HepG2 (cell line): Measurements from ENCODE around the gene NAV1. TPM values are rescaled to one million over a fixed set of nuclear protein-coding genes. Genes with fewer than 3 reads are reported as not detected.
A peak's percentile ranks its signal among the peaks of the same experiment; 100 is the strongest.

Source experiments
- CREB3 ChIP-seq: sonication (generic); formaldehyde crosslinking; IDR thresholded peaks from 2 replicates; pipeline ENCODE4 v1.5.0; 2020; ENCODE audit warnings: missing genetic modification reagents
- DPF2 ChIP-seq: sonication (generic); formaldehyde crosslinking; IDR thresholded peaks from 2 replicates; pipeline ENCODE4 v1.4.0; 2020; ENCODE audit warnings: mild to moderate bottlenecking, low read depth, missing genetic modification reagents, borderline replicate concordance
- FUBP1 ChIP-seq: sonication (generic); formaldehyde crosslinking; IDR thresholded peaks from 2 replicates; pipeline ENCODE4 v1.5.1; 2020; ENCODE audit warnings: missing genetic modification reagents, mild to moderate bottlenecking, borderline replicate concordance
- HNF4G ChIP-seq, 2 experiments: sonication (generic) in 1 of 2; formaldehyde crosslinking in 1 of 2; IDR thresholded peaks; 2 replicates each; pipeline versions ENCODE4 v1.4.0 to v1.6.1; 2011 to 2020; ENCODE audit warnings: borderline replicate concordance in 2 of 2, low read depth in 2 of 2, mild to moderate bottlenecking in 2 of 2, low read length in 1 of 2, missing genetic modification reagents in 1 of 2, moderate library complexity in 1 of 2
- HOXD1 ChIP-seq: sonication (generic); formaldehyde crosslinking; IDR thresholded peaks from 2 replicates; pipeline ENCODE4 v1.5.0; 2020; ENCODE audit warnings: missing genetic modification reagents
- KAT2B ChIP-seq: fragments of 150-350 bp; IDR thresholded peaks from 2 replicates; pipeline ENCODE4 v1.6.1; 2014; ENCODE audit warnings: low read depth, low read length, borderline replicate concordance
- NFE2 ChIP-seq: sonication (generic); formaldehyde crosslinking; IDR thresholded peaks from 2 replicates; pipeline ENCODE4 v1.4.0; 2020; ENCODE audit warnings: missing genetic modification reagents
- NR2C2 ChIP-seq: sonication (generic); formaldehyde crosslinking; IDR thresholded peaks from 2 replicates; pipeline ENCODE4 v1.4.0; 2020; ENCODE audit warnings: missing genetic modification reagents, mild to moderate bottlenecking, moderate library complexity, borderline replicate concordance
- NR2F1 ChIP-seq, 2 experiments: fragments of 450-650 bp in 1 of 2; formaldehyde crosslinking in 1 of 2; IDR thresholded peaks; 2 replicates each; pipeline versions ENCODE4 v1.5.0 to v1.6.1; 2016 to 2020; ENCODE audit warnings: mild to moderate bottlenecking in 1 of 2, missing compliant biosample characterization in 1 of 2, missing genetic modification reagents in 1 of 2, moderate library complexity in 1 of 2
- PAWR ChIP-seq: sonication (generic); formaldehyde crosslinking; IDR thresholded peaks from 2 replicates; pipeline ENCODE4 v1.4.0; 2020; ENCODE audit warnings: missing genetic modification reagents, mild to moderate bottlenecking, borderline replicate concordance
- PRDM10 ChIP-seq: sonication (generic); formaldehyde crosslinking; IDR thresholded peaks from 2 replicates; pipeline ENCODE4 v1.4.0; 2020; ENCODE audit warnings: low read depth, missing genetic modification reagents
- PREB ChIP-seq: sonication (generic); formaldehyde crosslinking; IDR thresholded peaks from 2 replicates; pipeline ENCODE4 v1.4.0; 2020; ENCODE audit warnings: missing genetic modification reagents
- RARA ChIP-seq: IDR thresholded peaks from 2 replicates; pipeline ENCODE4 v1.6.1; 2016; ENCODE audit warnings: missing genetic modification reagents, missing compliant biosample characterization
- TCF7 ChIP-seq: sonication (generic); IDR thresholded peaks from 2 replicates; pipeline ENCODE4 v1.6.1; 2016; ENCODE audit warnings: antibody characterized with exemption, low read depth
- TEAD3 ChIP-seq: optimal IDR thresholded peaks from 2 replicates; pipeline ENCODE3; 2016; ENCODE audit warnings: borderline replicate concordance
- THAP11 ChIP-seq: IDR thresholded peaks from 2 replicates; pipeline ENCODE4 v1.6.1; 2016; ENCODE audit warnings: missing biosample characterization, missing genetic modification reagents
- ZBTB7A ChIP-seq: sonication (generic); formaldehyde crosslinking; IDR thresholded peaks from 2 replicates; pipeline ENCODE4 v1.8.0; 2022; ENCODE audit warnings: mild to moderate bottlenecking, missing genetic modification reagents
- ZFAT ChIP-seq: sonication (generic); formaldehyde crosslinking; conservative IDR thresholded peaks from 2 replicates; pipeline ENCODE4 v1.8.1; 2023; ENCODE audit warnings: missing genetic modification reagents, inconsistent platforms
- ZNF441 ChIP-seq: sonication (generic); formaldehyde crosslinking; IDR thresholded peaks from 2 replicates; pipeline ENCODE4 v1.7.0; 2021; ENCODE audit warnings: missing genetic modification reagents, borderline replicate concordance
- ZZZ3 ChIP-seq: sonication (generic); formaldehyde crosslinking; IDR thresholded peaks from 2 replicates; pipeline ENCODE4 v1.4.0; 2020; ENCODE audit warnings: missing genetic modification reagents, mild to moderate bottlenecking, borderline replicate concordance
- polyA plus RNA-seq, 8 experiments: library from polyadenylated mRNA; depleted of rRNA in 3 of 8; stranded (reverse) in 7 of 8; unstranded in 1 of 8; fragments of >200 nt; fragmentation: Illumina TruSeq in 4 of 8; extraction: Trizol in 4 of 8; gene quantifications; 2 replicates each; pipeline versions ENCODE4 v1.2.1 to v1.2.3, GENCODE V29; 2011 to 2016; ENCODE audit warnings: low read depth in 4 of 8, missing spikeins in 1 of 8, mixed read lengths in 1 of 8; ENCODE audit not compliant: insufficient read depth in 1 of 8
- total RNA-seq, 5 experiments: library from RNA; depleted of rRNA; stranded (reverse); fragments of >200 nt; fragmentation: Illumina TruSeq; extraction: Trizol; gene quantifications; 2 replicates each; pipeline ENCODE4 v1.2.3, GENCODE V29; 2016; ENCODE audit warnings: low read depth in 1 of 5

Gene NAV1
- total and polyA plus RNA-seq, 2 of the 13 experiments (the other 11 are each of a cell fraction or from before 2014, with no cell fraction given) = not detected

- no peak for TF ChIP-seq ZFAT (CRISPR knock-in tag)
- no peak for TF ChIP-seq HOXD1 (CRISPR knock-in tag)
- no peak for TF ChIP-seq TEAD3 (CRISPR knock-in tag)
- no peak for TF ChIP-seq CREB3 (CRISPR knock-in tag)
- no peak for TF ChIP-seq ZZZ3 (CRISPR knock-in tag)
- no peak for TF ChIP-seq PREB (CRISPR knock-in tag)
- TF ChIP-seq TCF7 = no peak
- TF ChIP-seq PRDM10 (CRISPR knock-in tag) = no peak
- TF ChIP-seq ZBTB7A = no peak
- TF ChIP-seq ZNF441 (CRISPR knock-in tag) = no peak
- TF ChIP-seq NR2F1 (CRISPR knock-in tag; IDR thresholded peaks at IDR 0.05) = peak; percentile 83 to 94
- TF ChIP-seq DPF2 (CRISPR knock-in tag) = no peak
- TF ChIP-seq PAWR (CRISPR knock-in tag) = no peak
- TF ChIP-seq HNF4G (IDR thresholded peaks at IDR 0.05; ENCODE audit: borderline replicate concordance, low read depth, low read length) = peak; percentile 51; the same call in 1 of the 2 replicates
- no peak for TF ChIP-seq HNF4G (CRISPR knock-in tag; IDR thresholded peaks at IDR 0.05; ENCODE audit: borderline replicate concordance, low read depth)
- TF ChIP-seq FUBP1 (CRISPR knock-in tag) = no peak
- TF ChIP-seq NR2C2 (CRISPR knock-in tag) = peak; percentile 84
- TF ChIP-seq KAT2B = 0 out of 2 replicates have a peak, but pooled peaks have one; percentile 31
- no peak for TF ChIP-seq NFE2 (CRISPR knock-in tag)
- TF ChIP-seq THAP11 = no peak
- TF ChIP-seq RARA (CRISPR knock-in tag) = peak; percentile 50; the same call in 1 of the 2 replicates
Measured at GRCh38 chr1:201500670-201501120, 38.2 kb upstream of the NAV1 start (continued).
